NCI-H1092 treated with DMSO at 0.1 percent for 48 hours (cell line): ENCODE results near the gene TACC2.

Experiments
- DNase-seq: peaks from one replicate; lab custom pipeline; 2025; lab: John Stamatoyannopoulos, UW

TACC2 gene

GRCh38 chr10:122251459-122252255, 262.7 kb downstream of the TACC2 start:
- no peak for DNase-seq

GRCh38 chr10:122252805-122253204, 263.8 kb downstream of the TACC2 start:
- no peak for DNase-seq

GRCh38 chr10:122253605-122254004, 264.6 kb downstream of the TACC2 start:
- DNase-seq = no peak

- no peak for DNase-seq
Observed at GRCh38 chr10:122254831-122255230, 265.9 kb downstream of the TACC2 start.

GRCh38 chr10:122255509-122256301, 266.7 kb downstream of the TACC2 start:
- DNase-seq = no peak

- no peak for DNase-seq
Observed at GRCh38 chr10:122257041-122257440, 268.1 kb downstream of the TACC2 start.

- no peak for DNase-seq
Observed at GRCh38 chr10:122258136-122259074, 269.4 kb downstream of the TACC2 start.

GRCh38 chr10:122259075-122259466, 270.1 kb downstream of the TACC2 start:
- no peak for DNase-seq

GRCh38 chr10:122261584-122261983, 272.6 kb downstream of the TACC2 start:
- no peak for DNase-seq

- DNase-seq = no peak
Observed at GRCh38 chr10:122263971-122264370, 275.0 kb downstream of the TACC2 start.

- DNase-seq = no peak
Observed at GRCh38 chr10:122264436-122264835, 275.5 kb downstream of the TACC2 start.

- no peak for DNase-seq
Observed at GRCh38 chr10:122264931-122265330, 276.0 kb downstream of the TACC2 start.

- no peak for DNase-seq
Observed at GRCh38 chr10:122265896-122266295, 276.9 kb downstream of the TACC2 start.

- peak; percentile 2 for DNase-seq
Observed at GRCh38 chr10:122267849-122268737, 279.1 kb downstream of the TACC2 start.

- DNase-seq = no peak
Observed at GRCh38 chr10:122269059-122269687, 280.2 kb downstream of the TACC2 start.

GRCh38 chr10:122271076-122271475, 282.1 kb downstream of the TACC2 start, which contains the start of gene BTBD16:
TSS of gene BTBD16 (plus strand) at chr10:122271296. CDS start at chr10:122275082, 3,786 bp downstream.
- DNase-seq = no peak

- DNase-seq = no peak
Observed at GRCh38 chr10:122273966-122274545, 285.1 kb downstream of the TACC2 start.

GRCh38 chr10:122276611-122277208, 287.7 kb downstream of the TACC2 start:
- no peak for DNase-seq

GRCh38 chr10:122277526-122278136, 288.7 kb downstream of the TACC2 start:
- DNase-seq = no peak
